HG03196 (cell line): Measurements from ENCODE around the gene BCL2L12.

Source experiments
- ATAC-seq: cut with Tn5 transposase; IDR thresholded peaks from one replicate; pipeline ENCODE4 v1.9.1; 2021; ENCODE audit not compliant: unreplicated experiment

Gene BCL2L12

DNA sequence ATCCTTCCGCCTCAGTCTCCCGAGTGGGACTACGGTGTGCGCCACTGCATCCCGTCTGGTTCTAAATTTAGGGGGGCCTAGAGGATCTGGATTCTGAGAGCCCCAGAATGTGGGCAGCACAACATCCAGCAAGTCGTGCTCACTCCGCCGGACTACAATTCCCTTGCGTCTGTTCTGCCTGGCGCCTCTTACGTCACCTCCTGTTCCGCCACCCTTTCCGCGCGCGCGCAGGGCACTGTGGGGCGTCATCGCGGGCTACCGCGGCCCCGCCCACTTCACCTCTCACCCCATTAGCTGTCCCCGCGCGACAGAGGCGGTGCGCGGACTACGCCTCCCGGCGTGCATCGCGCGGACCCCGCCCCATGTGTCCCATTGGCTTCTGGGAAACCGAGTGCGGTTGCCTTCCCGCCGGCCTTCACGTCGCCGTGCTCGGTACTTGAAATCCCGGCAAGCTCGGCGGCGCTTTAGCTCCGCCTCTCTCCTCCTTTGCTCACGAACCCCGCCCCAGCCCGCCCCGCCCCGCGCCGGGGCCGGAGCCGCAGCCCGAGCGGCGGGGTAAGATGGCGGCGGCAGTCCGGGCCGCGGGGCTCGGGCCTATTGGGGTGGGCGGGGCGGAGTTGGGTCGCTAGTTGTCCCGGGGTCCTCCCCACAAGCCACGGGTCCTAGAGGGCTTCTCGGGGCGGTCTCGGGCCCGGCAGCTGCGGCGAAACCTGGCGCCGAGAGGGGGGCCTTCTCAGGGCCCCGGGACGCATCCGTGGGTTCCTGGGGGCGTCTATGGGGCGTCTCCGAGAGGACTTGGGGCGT, 23.8 kb upstream of the BCL2L12 start, which contains the start of gene SCAF1:
SCAF1 (plus strand) TSS at position 522 of the 804 bp plus-strand sequence. CDS start 2,818 bp downstream, outside the sequence.
- ATAC-seq: peak; percentile 55

DNA sequence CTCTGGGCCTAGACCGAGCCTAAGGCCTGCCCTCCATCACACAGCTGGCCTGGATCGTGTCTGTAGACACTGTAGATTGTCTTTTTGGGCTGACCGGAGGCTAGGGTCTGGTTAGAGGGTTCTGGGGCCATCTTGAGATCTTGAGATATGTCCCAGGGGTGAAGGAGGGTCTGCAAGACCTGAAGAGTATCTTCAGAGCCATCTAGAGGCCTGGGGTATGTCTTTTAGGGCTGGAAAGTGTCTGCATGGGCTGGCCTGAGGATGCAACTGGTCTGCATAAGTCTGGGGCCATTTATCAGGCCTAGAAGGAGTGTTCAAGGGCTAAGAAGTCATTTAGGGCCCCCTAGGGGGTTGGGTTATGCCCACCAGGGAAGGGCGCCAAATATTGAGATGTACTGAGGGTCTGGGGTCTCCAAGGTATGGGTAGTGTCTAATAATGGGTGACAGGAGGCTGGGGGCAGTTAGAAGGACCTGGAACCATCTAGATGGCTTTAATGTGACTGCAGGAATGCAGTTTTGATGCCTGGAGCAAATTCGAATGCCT, 23.2 kb upstream of the BCL2L12 start:
- no peak for ATAC-seq

DNA sequence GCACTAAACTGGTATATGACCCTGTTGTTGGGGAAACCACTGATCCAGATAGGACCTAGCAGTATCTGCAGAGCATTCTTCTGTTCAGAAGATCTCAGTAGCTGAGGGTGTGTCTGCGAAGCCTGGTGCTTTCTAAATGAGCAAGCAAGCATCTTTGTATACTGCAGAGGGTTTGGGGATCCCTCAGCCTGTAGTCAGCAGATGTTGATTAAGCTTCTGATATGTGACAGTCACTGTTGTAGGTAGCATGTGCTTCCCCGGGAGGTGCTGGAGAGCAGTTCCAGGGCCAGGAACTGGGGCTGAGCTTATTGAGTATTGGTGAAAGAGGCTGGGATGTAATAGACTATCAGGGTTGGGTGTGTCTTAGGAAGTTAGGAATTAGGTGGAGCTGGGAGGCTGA, 22.3 kb upstream of the BCL2L12 start:
- ATAC-seq: no peak

DNA sequence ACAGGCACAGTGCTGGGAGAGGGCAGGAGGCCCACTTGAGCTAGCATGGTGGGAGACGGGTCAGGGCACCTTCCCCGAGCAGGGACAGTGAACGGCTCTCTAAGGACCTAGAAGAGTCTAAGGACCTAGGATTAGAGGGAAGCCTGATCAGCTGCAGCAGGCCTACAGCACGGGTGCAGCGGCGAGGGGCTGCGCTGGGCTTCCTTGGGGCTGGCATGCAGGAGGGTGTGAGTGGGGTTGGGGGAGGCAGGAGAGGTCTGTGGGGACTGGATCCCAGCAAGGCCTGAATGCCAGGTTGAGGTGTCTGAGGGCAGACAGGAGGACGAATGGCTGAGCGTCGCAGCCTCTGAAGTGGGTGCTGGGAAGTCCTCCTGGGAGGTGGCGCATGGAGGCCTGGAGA, 20.1 kb upstream of the BCL2L12 start:
- ATAC-seq: no peak

DNA sequence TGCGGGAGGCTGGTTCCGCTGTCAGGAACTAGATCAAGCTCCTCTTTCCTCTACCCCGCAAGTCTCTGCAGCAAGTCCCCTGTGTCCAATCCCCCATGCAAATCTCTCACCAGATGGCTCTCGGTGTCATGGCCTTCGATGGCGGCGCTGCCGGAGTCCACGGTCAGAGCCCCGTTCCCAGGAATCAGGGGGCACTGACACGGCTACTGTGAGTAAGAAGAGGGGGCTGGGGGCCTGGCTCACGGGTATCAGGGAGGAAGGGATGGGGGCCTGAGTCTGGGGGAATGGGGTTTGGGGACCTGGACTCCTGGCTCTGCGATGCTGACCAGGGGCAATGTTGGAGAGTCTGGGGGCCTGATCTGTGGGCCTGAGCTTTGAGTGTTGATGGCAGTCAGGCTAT, 19.7 kb upstream of the BCL2L12 start:
- ATAC-seq: no peak

DNA sequence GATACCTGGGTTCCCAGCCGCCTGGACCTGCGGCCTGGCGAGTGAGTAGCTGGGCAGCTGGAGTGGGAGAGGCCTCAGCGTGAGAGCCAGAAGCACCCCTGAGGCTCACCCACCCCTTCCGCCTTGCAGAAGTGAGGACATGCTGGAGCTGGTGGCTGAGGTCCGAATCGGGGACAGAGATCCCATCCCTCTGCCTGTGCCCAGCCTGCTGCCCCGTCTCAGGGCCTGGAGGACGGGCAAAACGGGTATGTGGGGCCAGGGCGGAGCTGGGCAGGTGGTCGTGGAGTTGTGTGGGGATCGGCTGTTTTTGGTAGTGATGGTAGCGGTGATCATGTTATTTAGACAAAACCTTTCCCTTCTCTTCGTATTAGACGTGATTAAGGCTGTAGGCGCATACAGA, 19.1 kb upstream of the BCL2L12 start:
- ATAC-seq: no peak

DNA sequence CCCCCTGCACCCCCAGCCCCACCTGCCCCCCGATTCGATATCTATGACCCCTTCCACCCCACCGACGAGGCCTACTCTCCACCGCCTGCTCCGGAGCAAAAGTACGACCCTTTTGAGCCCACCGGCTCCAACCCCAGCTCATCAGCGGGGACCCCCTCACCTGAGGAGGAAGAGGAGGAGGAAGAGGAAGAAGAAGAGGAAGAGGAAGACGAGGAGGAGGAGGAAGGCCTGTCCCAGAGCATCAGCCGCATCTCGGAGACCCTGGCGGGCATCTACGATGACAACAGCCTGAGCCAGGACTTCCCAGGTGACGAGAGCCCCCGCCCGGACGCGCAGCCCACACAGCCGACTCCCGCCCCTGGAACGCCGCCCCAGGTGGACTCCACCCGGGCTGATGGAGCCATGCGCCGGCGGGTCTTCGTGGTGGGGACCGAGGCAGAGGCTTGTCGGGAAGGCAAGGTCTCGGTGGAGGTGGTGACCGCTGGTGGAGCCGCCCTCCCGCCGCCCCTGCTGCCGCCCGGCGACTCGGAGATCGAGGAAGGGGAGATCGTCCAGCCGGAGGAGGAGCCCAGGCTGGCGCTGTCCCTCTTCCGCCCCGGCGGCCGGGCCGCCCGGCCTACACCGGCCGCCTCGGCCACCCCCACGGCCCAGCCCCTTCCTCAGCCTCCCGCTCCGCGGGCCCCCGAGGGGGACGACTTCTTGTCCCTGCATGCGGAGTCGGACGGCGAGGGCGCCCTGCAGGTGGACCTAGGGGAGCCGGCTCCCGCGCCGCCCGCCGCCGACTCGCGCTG, 14.5 kb upstream of the BCL2L12 start:
- no peak for ATAC-seq

DNA sequence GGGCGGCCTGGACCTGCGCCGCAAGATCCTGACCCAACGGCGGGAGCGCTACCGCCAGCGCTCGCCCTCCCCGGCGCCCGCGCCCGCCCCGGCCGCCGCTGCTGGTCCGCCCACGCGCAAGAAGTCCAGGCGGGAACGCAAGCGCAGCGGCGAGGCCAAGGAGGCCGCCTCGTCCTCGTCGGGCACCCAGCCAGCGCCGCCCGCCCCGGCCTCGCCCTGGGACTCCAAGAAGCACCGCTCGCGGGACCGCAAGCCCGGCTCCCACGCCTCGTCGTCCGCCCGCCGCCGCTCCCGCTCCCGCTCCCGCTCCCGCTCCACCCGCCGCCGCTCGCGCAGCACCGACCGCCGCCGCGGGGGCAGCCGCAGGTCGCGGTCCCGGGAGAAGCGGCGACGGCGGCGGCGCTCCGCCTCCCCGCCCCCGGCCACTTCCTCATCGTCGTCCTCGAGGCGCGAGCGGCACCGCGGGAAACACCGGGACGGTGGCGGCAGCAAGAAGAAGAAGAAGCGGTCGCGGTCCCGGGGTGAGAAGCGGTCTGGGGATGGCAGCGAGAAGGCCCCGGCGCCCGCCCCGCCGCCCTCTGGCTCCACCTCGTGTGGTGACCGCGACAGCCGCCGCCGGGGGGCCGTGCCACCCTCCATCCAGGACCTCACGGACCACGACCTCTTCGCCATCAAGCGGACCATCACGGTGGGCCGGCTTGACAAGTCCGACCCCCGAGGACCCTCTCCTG, 13.7 kb upstream of the BCL2L12 start:
- no peak for ATAC-seq

DNA sequence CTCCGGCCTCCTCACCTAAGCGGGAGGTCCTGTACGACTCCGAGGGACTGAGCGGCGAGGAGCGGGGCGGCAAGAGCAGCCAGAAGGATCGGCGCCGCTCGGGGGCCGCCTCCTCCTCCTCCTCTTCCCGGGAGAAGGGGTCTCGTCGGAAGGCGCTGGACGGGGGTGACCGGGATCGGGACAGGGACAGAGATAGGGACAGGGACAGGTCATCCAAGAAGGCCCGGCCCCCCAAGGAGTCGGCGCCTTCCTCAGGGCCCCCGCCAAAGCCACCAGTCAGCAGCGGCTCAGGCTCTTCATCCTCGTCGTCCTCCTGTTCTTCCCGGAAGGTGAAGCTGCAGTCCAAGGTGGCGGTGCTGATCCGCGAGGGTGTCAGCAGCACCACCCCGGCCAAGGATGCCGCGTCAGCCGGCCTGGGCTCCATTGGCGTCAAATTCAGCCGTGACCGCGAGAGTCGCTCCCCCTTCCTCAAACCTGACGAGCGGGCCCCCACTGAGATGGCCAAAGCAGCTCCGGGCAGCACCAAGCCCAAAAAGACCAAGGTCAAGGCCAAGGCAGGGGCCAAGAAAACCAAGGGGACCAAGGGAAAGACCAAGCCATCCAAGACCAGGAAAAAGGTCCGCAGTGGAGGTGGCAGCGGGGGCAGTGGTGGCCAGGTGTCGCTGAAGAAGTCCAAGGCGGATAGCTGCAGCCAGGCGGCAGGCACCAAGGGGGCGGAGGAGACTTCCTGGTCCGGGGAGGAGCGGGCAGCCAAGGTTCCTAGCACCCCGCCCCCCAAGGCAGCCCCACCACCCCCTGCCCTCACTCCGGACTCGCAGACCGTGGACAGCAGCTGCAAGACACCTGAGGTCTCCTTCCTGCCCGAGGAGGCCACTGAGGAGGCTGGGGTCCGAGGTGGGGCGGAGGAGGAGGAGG, 12.9 kb upstream of the BCL2L12 start:
- no peak for ATAC-seq

DNA sequence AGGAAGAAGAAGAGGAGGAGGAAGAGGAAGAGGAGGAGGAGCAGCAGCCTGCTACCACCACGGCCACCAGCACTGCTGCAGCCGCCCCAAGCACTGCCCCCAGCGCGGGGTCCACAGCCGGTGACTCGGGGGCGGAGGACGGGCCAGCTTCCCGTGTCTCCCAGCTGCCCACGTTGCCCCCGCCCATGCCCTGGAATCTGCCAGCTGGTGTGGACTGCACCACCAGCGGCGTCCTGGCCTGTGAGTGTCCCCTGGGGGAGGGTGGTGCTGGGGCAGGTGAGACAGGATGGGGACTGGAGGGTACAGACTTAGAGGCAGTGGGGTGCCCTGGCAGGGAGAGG, 12.3 kb upstream of the BCL2L12 start:
- no peak for ATAC-seq

DNA sequence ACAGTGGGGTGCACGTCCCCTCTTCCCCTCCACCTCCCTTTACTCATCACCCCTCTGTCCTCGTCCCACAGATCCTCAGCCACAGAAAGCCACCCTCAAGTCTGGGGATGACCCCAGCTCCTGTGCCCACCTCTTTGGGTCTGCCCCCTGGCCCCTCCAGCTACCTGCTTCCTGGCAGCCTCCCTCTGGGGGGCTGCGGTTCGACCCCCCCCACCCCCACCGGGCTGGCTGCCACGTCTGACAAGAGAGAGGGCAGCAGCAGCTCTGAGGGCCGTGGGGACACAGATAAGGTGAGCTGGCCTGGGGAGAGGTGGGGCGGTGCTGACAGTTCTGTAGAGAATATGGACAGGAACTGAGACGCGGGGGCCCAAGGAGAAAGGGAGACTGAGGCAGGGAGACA, 11.2 kb upstream of the BCL2L12 start:
- ATAC-seq: no peak

DNA sequence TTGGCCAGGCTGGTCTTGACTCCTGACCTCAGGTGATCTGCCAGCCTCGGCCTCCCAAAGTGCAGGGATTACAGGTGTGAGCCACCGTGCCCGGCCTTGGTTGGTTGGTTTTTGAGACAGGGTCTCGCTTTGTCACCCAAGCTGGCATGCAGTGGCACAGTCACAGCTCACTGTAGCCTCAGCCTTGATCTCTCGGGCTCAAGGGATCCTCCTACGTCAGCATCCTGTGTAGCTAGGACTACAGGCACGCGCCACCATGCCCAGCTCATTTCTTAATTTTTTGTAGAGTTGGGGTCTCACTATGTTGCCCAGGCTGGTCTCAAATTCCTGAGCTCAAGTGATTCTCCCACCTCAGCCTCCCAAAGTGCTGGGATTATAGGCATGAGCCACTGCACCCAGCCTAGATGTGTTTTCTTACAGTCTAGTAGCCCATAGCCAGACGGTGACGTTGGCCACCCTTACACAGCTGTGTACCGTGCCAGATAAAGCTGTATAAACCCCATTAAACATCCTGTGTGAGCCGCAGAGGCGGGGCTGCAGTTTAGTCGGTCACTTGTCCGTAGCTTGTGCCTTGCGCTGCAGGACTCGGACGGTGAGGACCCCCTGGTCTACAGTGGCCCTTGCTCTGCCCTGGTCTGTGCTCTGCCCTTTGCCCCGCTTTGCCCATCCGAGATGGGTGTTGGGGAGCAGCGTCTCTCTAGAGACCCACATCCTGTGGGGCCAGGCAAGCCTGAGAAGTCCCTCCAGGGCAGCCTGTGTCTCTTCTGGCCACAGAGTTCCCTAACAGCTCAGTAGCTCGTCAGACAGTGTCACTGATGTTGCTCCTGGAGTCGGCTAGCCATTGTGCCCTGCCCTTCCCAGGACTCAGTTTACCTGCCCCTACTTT, 9.9 kb upstream of the BCL2L12 start:
- ATAC-seq: no peak

DNA sequence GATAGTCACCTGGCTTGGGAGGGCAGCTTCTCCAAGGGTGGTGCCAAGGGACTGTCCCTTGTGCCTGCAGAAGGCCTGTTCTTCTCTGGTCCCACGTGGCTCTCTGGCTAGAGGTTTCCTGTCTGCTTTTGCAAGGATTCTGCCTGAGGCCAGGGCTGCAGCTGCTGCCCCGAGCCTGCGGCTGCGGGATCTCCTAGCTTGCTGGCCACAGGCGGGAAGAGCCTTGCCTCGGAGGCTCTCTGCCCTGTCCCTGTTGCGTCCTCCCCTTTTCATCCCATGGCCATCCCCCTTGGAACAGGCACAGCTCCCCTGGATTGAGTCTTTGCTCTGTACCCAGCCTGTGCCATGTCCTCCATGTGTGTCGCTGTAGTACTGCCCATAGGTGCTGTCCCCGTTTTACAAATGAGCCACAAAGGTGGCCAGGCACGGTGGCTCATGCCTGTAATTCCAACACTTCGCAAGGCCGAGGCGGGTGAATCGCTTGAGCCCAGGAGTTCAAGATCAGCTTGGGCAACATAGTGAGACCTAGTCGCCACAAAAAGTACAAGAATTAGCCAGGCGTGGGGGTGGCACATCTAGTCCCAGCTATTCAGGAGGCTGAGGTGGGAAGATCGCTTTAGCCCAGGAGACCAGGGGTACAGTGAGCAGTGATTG, 9.2 kb upstream of the BCL2L12 start:
- ATAC-seq: no peak

DNA sequence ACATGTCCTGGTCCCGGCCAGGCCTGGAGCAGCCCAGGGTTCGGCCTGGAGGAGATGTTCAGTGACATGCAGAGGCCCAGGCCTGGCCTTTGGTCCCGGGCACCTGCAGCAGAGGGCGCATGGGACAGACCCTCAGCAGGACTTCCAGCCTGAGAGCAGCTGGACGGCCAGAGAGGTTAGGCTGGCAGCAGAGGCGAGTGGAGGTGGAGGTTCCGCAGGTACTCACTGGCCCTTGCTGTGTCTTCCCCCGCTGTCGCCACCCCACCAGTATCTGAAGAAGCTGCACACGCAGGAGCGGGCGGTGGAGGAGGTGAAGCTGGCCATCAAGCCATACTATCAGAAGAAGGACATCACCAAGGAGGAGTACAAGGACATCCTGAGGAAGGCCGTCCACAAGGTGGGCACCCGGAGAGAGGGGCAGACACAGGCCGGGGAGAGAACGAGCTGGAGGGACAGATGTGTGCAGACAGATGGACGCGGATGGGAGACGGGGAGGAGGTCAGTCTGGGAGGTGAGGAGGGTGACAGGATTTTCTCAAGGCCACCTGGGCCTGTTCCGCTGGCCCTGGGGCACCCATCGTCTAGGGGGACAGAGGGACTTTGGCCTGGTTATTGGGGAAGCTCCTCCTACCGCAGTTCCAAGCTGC, 8.1 kb upstream of the BCL2L12 start:
- ATAC-seq: no peak

DNA sequence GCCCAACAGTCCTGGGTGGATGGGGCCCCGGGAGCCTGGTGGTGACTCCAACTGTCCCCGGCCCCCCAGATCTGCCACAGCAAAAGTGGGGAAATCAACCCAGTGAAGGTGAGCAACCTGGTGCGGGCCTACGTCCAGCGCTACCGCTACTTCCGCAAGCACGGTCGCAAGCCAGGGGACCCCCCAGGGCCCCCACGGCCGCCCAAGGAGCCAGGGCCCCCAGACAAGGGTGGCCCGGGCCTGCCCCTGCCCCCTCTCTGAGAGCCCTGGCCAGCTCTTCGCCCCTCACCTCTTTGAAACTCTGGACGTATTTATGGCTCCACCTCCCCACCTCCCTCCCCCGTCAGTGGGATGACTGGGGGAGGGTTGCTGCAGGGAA, 7.6 kb upstream of the BCL2L12 start:
- ATAC-seq: no peak

DNA sequence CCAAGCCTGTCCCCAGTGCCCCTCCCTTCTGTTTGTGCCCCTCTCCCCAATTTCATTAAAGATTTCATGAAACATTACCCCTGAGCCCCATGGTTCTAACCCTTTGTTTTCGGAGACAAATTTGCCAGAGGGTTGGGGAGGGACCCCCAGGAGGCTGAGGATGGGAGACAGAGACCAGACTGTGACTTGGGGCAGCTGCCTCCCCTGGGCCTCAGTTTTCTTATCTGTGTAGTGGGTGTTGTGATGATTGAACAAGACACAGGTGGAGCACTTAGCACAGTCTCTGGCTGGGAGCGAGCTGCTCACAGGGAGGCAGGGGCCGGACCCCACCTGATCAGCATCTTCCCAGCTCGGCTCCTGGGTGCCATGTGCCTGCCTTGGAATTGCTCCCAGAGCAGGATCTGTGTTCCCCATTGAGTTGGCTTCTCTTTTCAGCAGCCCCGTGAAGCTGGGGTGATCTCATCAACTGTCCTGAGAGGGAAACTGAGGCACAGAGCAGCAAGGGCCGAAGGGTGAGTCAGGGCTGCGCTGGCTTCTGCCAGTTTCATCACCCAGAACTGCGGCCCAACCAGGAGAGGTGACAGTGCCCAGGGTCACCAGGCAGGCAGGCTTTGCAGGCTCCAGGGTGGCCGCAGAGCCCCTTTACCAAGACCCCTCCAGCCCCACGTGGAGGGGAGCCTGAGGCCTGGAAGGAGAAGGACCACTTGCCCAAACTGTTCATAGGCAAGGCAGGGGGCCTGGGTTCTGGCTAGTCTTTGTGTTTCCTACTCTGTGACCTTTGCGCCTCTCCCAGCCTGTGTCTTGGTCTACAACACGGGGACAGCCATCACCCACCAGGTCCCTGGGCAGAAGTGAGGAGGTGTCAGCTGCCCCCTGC, 6.9 kb upstream of the BCL2L12 start:
- ATAC-seq: no peak

DNA sequence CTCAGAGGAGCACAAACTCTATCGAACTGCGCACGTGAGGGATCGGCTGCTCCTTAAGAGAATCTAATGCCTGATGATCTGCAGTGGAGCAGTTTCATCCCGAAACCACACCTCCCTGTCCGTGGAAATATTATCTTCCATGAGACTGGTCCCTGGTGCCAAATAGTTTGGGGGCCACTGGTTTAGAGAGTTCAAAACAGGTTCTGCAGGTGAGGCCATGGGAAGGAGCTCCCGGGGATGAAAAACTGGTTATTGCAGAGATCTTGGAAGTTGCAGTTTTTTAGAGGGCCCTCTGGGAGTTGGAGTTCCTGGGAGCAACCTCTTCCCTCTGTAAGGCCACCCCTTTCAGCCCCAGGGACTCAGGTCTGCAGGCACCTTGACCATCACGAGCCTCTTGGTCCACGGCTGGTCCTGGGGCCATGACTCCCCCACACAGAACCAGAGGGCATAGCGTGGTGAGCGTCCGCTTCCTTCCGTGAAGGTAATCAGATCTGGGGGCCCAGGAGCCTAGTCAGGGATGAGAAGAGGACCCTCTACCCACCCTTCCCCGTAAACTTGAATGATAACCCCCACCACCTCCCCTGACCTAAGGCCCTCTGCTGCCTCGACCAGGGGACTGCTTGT, 5.3 kb upstream of the BCL2L12 start:
- ATAC-seq: no peak
